ENCODE measurements around the gene MEGF9. TPM values are rescaled to one million over a fixed set of nuclear protein-coding genes. Genes with fewer than 3 reads are reported as not detected.

Gene MEGF9
- total RNA-seq, 1 experiment from 2014 or later: 8.3 TPM

DNA sequence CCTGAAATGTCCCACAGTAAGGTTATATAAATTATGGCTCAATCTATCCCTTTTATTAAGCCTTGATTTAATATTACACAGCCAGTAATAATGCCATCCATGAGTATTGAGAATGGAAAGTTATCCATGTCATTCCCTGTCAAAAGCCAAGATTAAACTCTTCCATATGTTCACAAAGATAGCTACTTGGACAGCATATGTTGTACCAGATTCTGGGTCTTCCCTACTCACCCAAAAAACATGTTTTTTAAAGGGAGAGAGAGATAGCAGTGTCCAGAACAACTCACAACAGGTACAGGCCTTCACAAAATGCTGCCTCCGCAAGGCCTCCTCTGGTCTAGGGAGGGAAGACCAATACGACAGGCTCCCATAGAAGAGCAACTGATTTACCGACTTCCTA is 149.7 kb downstream of the MEGF9 start (continued):
- TF ChIP-seq SIN3A (IDR thresholded peaks at IDR 0.05; ENCODE audit: low read depth) (no peak), YY1 (IDR thresholded peaks at IDR 0.05; ENCODE audit: extremely low read depth, insufficient replicate concordance, low read depth, low read length) (no peak), ZFX (IDR thresholded peaks at IDR 0.05) (no peak), SRF (IDR thresholded peaks at IDR 0.05; ENCODE audit: low read depth) (no peak), ELF1 (IDR thresholded peaks at IDR 0.05; ENCODE audit: borderline replicate concordance, low read depth) (no peak), JUND (IDR thresholded peaks at IDR 0.05) (no peak), EGR1 (IDR thresholded peaks at IDR 0.05; ENCODE audit: low read depth) (no peak), TCF7L2 (IDR thresholded peaks at IDR 0.05; ENCODE audit: borderline replicate concordance, extremely low read depth, insufficient read depth, insufficient read length) (no peak), CEBPB (IDR thresholded peaks at IDR 0.05; ENCODE audit: low read depth) (no peak)
- TF ChIP-seq, protein P1, sequence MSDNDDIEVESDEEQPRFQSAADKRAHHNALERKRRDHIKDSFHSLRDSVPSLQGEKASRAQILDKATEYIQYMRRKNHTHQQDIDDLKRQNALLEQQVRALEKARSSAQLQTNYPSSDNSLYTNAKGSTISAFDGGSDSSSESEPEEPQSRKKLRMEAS (IDR thresholded peaks at IDR 0.05): no peak

DNA sequence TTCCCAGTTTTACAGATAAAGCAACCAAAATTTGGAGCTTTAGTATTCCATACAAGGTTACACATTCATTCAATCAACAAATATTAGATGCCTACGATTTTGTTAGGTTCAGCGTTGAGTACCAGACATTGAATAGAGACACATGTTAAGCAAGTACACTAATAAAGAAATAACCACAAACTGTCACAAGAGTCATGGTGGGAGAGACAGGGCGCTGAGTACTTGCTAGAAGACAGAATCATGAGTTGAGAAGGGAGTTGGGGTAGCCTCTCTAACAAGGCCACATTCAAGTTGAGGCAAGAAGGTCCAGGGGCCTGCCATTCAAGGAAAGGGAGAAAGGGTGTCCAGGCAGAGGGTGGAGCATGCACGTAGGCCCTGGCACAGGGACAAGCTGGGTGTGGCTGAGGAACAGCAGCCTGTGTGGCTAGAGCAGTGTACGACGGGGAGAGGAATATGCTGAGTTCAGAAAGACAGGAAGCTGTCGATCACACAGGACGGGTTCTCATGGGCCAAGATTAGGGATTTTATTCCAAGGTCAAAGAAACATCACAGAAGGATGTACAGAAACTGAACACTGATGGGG is 151.3 kb downstream of the MEGF9 start:
- Histone ChIP-seq H2AFZ (ENCODE audit: low read depth, low read length, poor library complexity, severe bottlenecking) (no peak overlapping the region), H3K79me2 (ENCODE audit: insufficient read depth, low read length) (peaks cover 72% of the 10 kb centered on the region), H4K20me1 (ENCODE audit: insufficient read depth) (no peaks in the 10 kb centered on the region), H3K4me3 (replicated peaks in 1 of 2; ENCODE audit: low read depth in 1 of 2, low read length in 2 of 2) (no peak overlapping the region), H3K4me2 (ENCODE audit: low read length) (no peak overlapping the region), H3K4me1 (ENCODE audit: control insufficient read depth in 1 of 2, insufficient read depth in 2 of 2, low read length in 2 of 2) (no peaks in the 10 kb centered on the region; a peak in 1 of 4 replicates), H3K9ac (ENCODE audit: low read length) (no peak overlapping the region), H3K27ac (ENCODE audit: low read depth, low read length) (no peak overlapping the region), H3K9me3 (ENCODE audit: control insufficient read depth in 1 of 2, insufficient read depth in 1 of 2, low read depth in 1 of 2, low read length in 2 of 2) (no peaks in the 10 kb centered on the region), H3K9me2 (ENCODE audit: insufficient read depth) (no peaks in the 10 kb centered on the region), H3K36me3 (ENCODE audit: control insufficient read depth in 1 of 2, insufficient read depth in 2 of 2, low read length in 2 of 2) (peaks cover 9 to 12% of the 10 kb centered on the region in 2 experiments; a peak in 3 of 4 replicates), H3K27me3 (ENCODE audit: insufficient read depth, low read length) (no peaks in the 10 kb centered on the region)
- RAD21 ChIA-PET (ENCODE audit: low non-redundant PET in 1 of 2, low total read pairs in 2 of 2, uncharacterized antibody in 2 of 2, unreplicated experiment in 2 of 2): no interaction called here
- TF ChIP-seq EZH2 (IDR thresholded peaks at IDR 0.05): no peak
- TF ChIP-seq CBX3 (IDR thresholded peaks at IDR 0.05; ENCODE audit: low read depth): no peak
- no peak for TF ChIP-seq TCF7L2 (IDR thresholded peaks at IDR 0.05; ENCODE audit: borderline replicate concordance, extremely low read depth, insufficient read depth, insufficient read length)
- no peak for TF ChIP-seq YY1 (IDR thresholded peaks at IDR 0.05; ENCODE audit: extremely low read depth, insufficient replicate concordance, low read depth, low read length)
- CTCF ChIA-PET: no interaction called here
- POLR2A ChIA-PET: no interaction called here
- ATAC-seq (0 out of 2 replicates have a peak, but pooled peaks have one; percentile 25), DNase-seq (ENCODE audit: low read depth, low spot score) (no peak)
- intact Hi-C loops (cut with micrococcal nuclease): no loop called here
- no TSS peak for BruUV-seq (replicated peaks)
